ENCODE data around the gene CYP2J2.
"Not testable (repeated sequence)": the region's sequence is repeated elsewhere in the genome, so short reads cannot be mapped to it uniquely, and the experiment has no call there.

CYP2J2 gene, protein sequence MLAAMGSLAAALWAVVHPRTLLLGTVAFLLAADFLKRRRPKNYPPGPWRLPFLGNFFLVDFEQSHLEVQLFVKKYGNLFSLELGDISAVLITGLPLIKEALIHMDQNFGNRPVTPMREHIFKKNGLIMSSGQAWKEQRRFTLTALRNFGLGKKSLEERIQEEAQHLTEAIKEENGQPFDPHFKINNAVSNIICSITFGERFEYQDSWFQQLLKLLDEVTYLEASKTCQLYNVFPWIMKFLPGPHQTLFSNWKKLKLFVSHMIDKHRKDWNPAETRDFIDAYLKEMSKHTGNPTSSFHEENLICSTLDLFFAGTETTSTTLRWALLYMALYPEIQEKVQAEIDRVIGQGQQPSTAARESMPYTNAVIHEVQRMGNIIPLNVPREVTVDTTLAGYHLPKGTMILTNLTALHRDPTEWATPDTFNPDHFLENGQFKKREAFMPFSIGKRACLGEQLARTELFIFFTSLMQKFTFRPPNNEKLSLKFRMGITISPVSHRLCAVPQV

DNA sequence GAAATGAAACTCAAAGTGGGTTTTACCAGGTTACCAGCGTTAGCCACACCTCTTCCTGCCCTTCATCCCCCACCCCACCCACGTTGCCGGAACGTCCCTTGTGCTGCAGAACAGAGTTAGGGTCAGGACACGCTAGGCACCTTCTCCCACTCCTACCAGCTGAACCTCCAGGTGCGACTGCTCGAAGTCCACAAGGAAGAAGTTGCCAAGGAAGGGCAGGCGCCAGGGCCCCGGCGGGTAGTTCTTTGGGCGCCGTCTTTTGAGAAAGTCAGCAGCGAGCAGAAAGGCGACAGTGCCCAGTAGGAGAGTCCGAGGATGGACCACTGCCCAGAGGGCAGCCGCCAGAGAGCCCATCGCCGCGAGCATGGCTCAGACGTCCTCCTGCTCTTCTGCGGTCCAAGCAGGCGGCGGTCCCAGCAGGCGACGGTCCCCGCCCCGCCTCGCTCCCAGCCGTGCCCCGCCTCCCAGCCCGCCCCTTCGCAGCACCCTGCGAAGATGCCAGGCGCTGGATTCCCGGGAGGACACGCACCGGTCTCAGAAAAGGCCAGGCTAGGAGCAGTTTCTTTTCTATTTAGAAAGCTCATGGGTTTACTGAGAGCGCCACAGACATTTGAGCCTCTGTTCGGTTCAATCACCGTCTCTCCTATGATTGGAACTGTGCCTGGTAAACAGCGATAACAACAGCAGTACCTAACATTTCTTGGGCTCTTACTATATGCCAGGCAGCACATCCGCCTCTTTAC, at the start of gene CYP2J2:
TSS of gene CYP2J2 (minus strand) at position 393 of the 743 bp plus-strand sequence. CDS start at position 366, 27 bp downstream.
- no peak for FAIRE-seq

GRCh38 chr1:59973719-59974118, 47.1 kb upstream of the CYP2J2 start:
- FAIRE-seq = no peak

- no peak for FAIRE-seq
Observed at GRCh38 chr1:59972216-59972927, 45.8 kb upstream of the CYP2J2 start.

DNA sequence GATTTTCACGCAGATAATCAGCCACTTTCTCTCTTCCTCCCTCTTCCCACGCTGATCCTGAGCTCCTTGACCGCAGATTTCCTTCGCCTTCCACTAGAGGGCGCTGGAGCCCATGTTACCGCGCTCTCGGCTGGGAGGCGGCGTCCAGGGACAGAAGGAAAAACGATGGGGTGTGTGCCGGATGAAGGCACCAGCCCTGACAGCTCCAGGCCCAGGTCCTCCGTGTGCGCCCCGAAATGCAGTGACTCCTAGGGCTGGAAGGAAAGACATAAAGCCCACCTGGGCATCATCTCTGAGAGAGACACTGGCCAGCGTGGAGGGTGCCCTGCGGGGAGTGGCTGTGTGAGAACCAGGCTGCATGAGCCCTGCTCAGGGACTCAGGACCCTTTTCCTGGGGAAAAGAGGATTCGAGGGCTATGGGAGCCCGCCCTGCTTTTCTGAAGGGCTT, 44.9 kb upstream of the CYP2J2 start:
- FAIRE-seq = no peak

DNA sequence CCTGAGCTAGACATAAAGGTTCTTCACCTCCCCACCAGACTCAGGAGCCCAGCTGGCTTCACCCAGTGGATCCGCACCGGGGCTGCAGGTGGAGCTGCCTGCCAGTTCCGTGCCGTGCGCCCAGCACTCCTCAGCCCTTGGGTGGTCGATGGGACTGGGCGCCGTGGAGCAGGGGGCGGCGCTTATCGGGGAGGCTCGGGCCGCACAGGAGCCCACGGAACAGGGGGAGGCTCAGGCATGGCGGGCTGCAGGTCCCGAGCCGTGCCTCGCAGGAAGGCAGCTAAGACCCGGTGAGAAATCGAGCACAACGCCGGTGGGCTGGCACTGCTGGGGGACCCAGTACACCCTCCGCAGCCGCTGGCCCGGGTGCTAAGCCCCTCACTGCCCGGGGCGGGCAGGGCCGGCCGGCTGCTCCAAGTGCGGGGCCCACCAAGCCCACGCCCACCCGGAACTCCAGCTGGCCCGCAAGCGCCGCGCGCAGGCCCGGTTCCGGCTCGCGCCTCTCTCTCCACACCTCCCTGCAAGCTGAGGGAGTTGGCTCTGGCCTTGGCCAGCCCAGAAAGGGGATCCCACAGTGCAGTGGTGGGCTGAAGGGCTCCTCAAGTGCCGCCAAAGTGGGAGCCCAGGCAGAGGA, 43.1 kb upstream of the CYP2J2 start:
- FAIRE-seq = not testable (repeated sequence)

DNA sequence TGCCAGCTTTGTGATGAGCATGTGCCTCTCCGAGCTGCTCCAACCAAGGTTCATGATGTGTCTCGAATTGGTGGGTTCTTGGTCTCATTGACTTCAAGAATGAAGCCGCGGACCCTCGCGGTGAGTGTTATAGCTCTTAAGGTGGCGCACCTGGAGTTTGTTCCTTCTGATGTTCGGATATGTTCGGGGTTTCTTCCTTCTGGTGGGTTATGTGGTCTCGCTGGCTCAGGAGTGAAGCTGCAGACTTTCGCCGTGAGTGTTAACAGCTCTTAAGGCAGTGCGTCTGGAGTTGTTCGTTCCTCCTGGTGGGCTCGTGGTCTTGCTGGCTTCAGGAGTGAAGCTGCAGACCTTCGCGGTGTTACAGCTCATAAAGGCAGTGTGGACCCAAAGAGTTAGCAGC, 42.2 kb upstream of the CYP2J2 start:
- not testable (repeated sequence) for FAIRE-seq

DNA sequence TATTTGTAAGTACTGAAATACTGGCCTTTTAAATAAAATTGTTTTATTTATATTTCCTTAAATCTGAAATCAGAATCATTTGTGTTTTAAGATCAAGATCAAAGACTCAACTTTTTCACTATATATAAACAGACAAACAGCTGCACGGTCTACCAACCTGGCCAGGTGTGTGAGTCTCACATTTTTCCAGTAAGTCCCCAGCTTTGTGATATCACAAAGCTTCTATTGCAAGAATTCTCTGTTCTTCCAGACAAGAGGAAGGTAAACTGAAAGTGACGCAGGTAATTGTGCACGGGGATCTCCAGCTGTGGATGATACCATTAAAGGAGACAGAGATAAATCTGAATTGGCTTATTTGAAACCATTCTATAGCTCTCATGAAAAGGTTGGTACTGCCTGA, 41.2 kb upstream of the CYP2J2 start:
- no peak for FAIRE-seq

GRCh38 chr1:59967141-59967697, 40.6 kb upstream of the CYP2J2 start:
- FAIRE-seq = no peak

GRCh38 chr1:59952065-59952464, 25.5 kb upstream of the CYP2J2 start:
- FAIRE-seq = no peak

DNA sequence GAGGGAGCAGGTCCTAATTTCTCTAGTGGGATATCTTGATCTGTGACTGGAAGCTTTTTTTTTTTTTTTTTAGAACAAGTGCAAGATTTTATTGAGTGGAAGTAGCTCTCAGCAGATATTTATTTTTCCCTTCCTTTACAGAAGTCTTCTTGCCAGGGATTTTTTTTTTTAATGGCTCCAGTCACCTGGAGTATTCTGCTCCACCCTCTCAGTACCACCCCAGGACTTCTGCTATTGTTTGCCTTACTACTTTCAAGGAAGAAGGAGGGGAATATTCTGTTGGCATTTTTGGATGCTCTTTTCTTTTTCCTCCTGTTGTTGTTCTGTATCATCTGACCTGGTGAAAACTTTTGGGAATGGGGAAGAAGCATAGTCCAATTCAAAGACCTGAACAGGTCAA, 23.1 kb upstream of the CYP2J2 start:
- FAIRE-seq = no peak

GRCh38 chr1:59948990-59949389, 22.4 kb upstream of the CYP2J2 start:
- no peak for FAIRE-seq

GRCh38 chr1:59947047-59947938, 20.7 kb upstream of the CYP2J2 start:
- no peak for FAIRE-seq

DNA sequence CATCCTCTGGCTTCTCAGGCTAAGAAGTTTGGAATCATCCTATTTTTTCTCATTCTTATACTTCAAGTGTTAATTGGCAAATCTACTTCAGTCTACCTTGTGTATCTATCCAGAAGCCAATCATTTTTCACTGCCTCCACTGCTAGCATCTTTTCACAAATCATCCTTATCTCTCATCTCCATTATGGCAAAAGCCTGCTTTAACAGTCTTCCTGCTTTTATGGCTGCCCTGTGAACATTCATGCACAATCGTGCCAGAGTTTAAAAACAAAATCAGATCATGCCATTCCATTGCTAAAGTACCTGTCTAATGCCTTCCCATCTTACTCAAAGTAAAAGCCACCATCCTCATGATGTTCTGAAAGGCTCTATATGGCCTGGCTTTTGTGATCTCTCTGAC, 19.2 kb upstream of the CYP2J2 start:
- no peak for FAIRE-seq

- FAIRE-seq = no peak
Observed at GRCh38 chr1:59939393-59939792, 12.8 kb upstream of the CYP2J2 start.

- FAIRE-seq = no peak
Observed at GRCh38 chr1:59937636-59938210, 11.2 kb upstream of the CYP2J2 start.

DNA sequence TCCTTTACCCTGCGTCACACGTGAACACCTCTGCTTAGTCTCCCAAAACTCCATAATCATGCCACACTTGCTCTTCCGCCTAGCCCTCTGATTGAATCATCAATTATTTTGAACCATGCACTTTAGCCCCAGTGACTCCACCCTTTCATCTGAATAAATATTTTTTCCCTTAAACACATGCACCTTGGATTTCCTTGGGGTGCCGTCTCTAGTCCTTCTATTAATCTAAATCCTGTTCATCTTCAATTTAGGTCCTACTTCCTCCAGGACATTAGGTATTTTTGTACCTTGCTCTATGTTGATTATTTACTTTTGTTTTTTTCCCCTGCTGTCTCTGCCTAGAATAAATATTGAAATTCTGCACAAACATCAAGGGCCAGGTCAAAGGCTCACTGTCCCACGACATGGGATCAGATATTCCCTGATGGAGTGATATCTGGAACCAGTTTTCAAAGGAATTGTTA, 9.8 kb upstream of the CYP2J2 start:
- no peak for FAIRE-seq

- no peak for FAIRE-seq
Observed at GRCh38 chr1:59928996-59929395, 2.4 kb upstream of the CYP2J2 start.

GRCh38 chr1:59927213-59927612, 640 bp upstream of the CYP2J2 start:
- no peak for FAIRE-seq

DNA sequence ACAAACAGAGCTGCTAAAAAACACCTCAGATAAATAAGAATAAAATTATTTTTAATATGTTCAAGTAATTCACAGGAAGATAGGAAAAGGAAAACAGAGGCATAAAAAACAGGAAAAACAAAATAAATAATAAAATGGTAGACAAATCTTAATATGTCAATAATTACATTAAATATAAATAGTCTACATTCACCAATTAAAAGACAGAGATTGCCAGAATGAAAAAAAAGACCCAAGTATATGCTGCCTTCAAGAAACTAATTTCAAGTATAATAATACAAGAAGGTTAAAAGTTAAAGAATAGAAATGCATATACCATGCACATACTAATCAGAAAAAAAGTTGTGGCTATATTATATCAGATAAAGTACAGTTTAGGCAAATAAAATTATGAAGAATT, 1.9 kb downstream of the CYP2J2 start:
- FAIRE-seq = peak; percentile 57

GRCh38 chr1:59921258-59921899, 5.2 kb downstream of the CYP2J2 start:
- FAIRE-seq = not testable (repeated sequence)

Measured in colon (tissue), 2 donors.